K562 (cell line): ENCODE measurements around the gene YPEL5. TPM values are rescaled to one million over a fixed set of nuclear protein-coding genes. Genes with fewer than 3 reads are reported as not detected.
A peak's percentile ranks its signal among the peaks of the same experiment; 100 is the strongest.

Experiments used
- ATAC-seq: fragments of 200-7000 bp; cut with Tn5 transposase; 3 replicates; pipeline ENCODE4 v1.9.1; 2020; ENCODE audit warnings: moderate library complexity
- BruUV-seq: library from RNA; stranded (reverse); fragments of 400-500 nt; replicated peaks from 2 replicates; lab custom pipeline; 2021; lab: Mats Ljungman, UMichigan
- CTCF ChIA-PET: fragments of 300-600 bp; formaldehyde crosslinking; extraction: SDS; loops from one replicate; lab custom pipeline; 2021; ENCODE audit warnings: low intra/inter-chr PET ratio; lab: Yijun Ruan, JAX
- POLR2A ChIA-PET: fragments of 300-600, 350-650 bp; sonication (Branson Sonifier 250); formaldehyde crosslinking; extraction: SDS; loops from one replicate; lab custom pipeline; 2021; ENCODE audit warnings: antibody characterized with exemption, inconsistent platforms; lab: Yijun Ruan, JAX
- DNase-seq, 4 experiments: peaks; one replicate each; pipeline versions ENCODE4 v3.0.0 to v3.0.0-alpha.2; 2011 to 2018; ENCODE audit warnings: low spot score in 3 of 4, mixed read lengths in 3 of 4; ENCODE audit errors: extremely low read depth in 1 of 4
- FAIRE-seq: peaks from 2 replicates; lab custom pipeline; 2011; peaks lifted over from hg19 to GRCh38; lab: Jason Lieb, UNC
- H2AFZ ChIP-seq: 2 replicates; pipeline ENCODE4 v1.6.0; 2011; ENCODE audit warnings: low read depth, low read length, control low read depth, inconsistent platforms
- H3K27ac ChIP-seq: fragments of 200-600 bp; 3 replicates; pipeline ENCODE4 v1.8.0; 2011; ENCODE audit warnings: low read depth, mild to moderate bottlenecking, control low read depth, inconsistent platforms, low read length, moderate library complexity, mixed read lengths; ENCODE audit errors: extremely low read depth
- H3K27me3 ChIP-seq, 2 experiments: fragments of 300-600 bp in 1 of 2; 2 replicates in 1 of 2; 3 replicates in 1 of 2; pipeline versions ENCODE4 v1.6.0 to v1.8.0; 2011; ENCODE audit warnings: inconsistent platforms in 2 of 2, low read length in 2 of 2, mild to moderate bottlenecking in 1 of 2, mixed read lengths in 1 of 2, moderate library complexity in 1 of 2; ENCODE audit not compliant: control insufficient read depth in 2 of 2, insufficient read depth in 2 of 2
- H3K36me3 ChIP-seq: fragments of 300-600 bp; 3 replicates; pipeline ENCODE4 v1.8.0; 2011; ENCODE audit warnings: mild to moderate bottlenecking, low read length, inconsistent platforms; ENCODE audit not compliant: control insufficient read depth, insufficient read depth
- H3K4me1 ChIP-seq, 2 experiments: fragments of 200-600 bp in 1 of 2; replicated peaks in 1 of 2; 2 replicates in 1 of 2; 3 replicates in 1 of 2; pipeline versions ENCODE4 v1.5.1 to v1.8.0; 2011; ENCODE audit warnings: inconsistent platforms in 2 of 2, low read length in 2 of 2, mild to moderate bottlenecking in 1 of 2, mixed read lengths in 1 of 2, moderate library complexity in 1 of 2; ENCODE audit not compliant: control insufficient read depth in 2 of 2, insufficient read depth in 2 of 2
- H3K4me2 ChIP-seq: 2 replicates; pipeline ENCODE4 v1.6.1; 2011; ENCODE audit warnings: low read length, control low read depth, inconsistent platforms, mixed read lengths; ENCODE audit not compliant: insufficient read depth
- H3K4me3 ChIP-seq: fragments of 200-600 bp; sonication (generic), shearing (Covaris generic); 2 replicates; pipeline ENCODE4 v1.5.1; 2016; ENCODE audit warnings: control low read depth, inconsistent platforms
- H3K79me2 ChIP-seq: fragments of 200-600 bp; 3 replicates; pipeline ENCODE4 v1.8.0; 2011; ENCODE audit warnings: low read length, inconsistent platforms; ENCODE audit not compliant: control insufficient read depth, insufficient read depth
- H3K9ac ChIP-seq, 2 experiments: 2 replicates each; pipeline versions ENCODE4 v1.6.0 to v1.6.1; 2011; ENCODE audit warnings: low read depth in 2 of 2, low read length in 2 of 2, control low read depth in 1 of 2, inconsistent platforms in 1 of 2, mild to moderate bottlenecking in 1 of 2, mixed read lengths in 1 of 2; ENCODE audit not compliant: insufficient read depth in 1 of 2
- H3K9me1 ChIP-seq: one replicate; pipeline ENCODE4 v1.6.0; 2011; ENCODE audit warnings: inconsistent platforms, mild to moderate bottlenecking, low read length, moderate library complexity; ENCODE audit not compliant: control insufficient read depth, insufficient read depth
- H3K9me3 ChIP-seq: replicated peaks from 2 replicates; pipeline ENCODE4 v1.5.1; 2011; ENCODE audit warnings: low read depth, low read length, inconsistent platforms; ENCODE audit not compliant: control insufficient read depth, insufficient read depth
- H4K20me1 ChIP-seq: replicated peaks from 2 replicates; pipeline ENCODE4 v1.6.1; 2011; ENCODE audit warnings: low read length, inconsistent platforms, mixed read lengths; ENCODE audit not compliant: control insufficient read depth, insufficient read depth
- ARID1B ChIP-seq: fragments of 450-650 bp; IDR thresholded peaks from 2 replicates; pipeline ENCODE4 v1.6.1; 2016; ENCODE audit warnings: antibody characterized with exemption, mild to moderate bottlenecking, inconsistent platforms
- CBFA2T3 ChIP-seq: fragments of 450-650 bp; IDR thresholded peaks from 2 replicates; pipeline ENCODE4 v1.6.1; 2017
- DPF2 ChIP-seq: fragments of 450-650 bp; IDR thresholded peaks from 2 replicates; pipeline ENCODE4 v1.6.1; 2016
- ETV1 ChIP-seq: fragments of 450-650 bp; conservative IDR thresholded peaks from 2 replicates; pipeline ENCODE4 v1.6.1; 2016; ENCODE audit warnings: missing genetic modification characterization, control low read depth, low read depth, missing compliant biosample characterization
- FOSL1 ChIP-seq: fragments of 200-800 bp; sonication (Bioruptor generic); conservative IDR thresholded peaks from 2 replicates; pipeline ENCODE4 v1.6.1; 2016; ENCODE audit warnings: missing genetic modification characterization, missing compliant biosample characterization
- FOXA1 ChIP-seq: fragments of 450-650 bp; IDR thresholded peaks from 2 replicates; pipeline ENCODE4 v1.6.1; 2016; ENCODE audit warnings: mild to moderate bottlenecking, borderline replicate concordance
- HNRNPL ChIP-seq: fragments of 200-400 bp; formaldehyde crosslinking; IDR thresholded peaks from 2 replicates; pipeline ENCODE4 v1.6.1; 2017; ENCODE audit warnings: low read depth, mild to moderate bottlenecking, low read length
- JUND ChIP-seq, 2 experiments: IDR thresholded peaks; 2 replicates in 1 of 2; 3 replicates in 1 of 2; pipeline ENCODE4 v1.6.1; 2011; ENCODE audit warnings: borderline replicate concordance in 2 of 2, low read depth in 2 of 2, low read length in 2 of 2, improper control_type of control experiment in 1 of 2, missing biosample characterization in 1 of 2, missing genetic modification characterization in 1 of 2, missing genetic modification reagents in 1 of 2
- MAFG ChIP-seq: fragments of 450-650 bp; conservative IDR thresholded peaks from 2 replicates; pipeline ENCODE4 v1.6.1; 2016; ENCODE audit warnings: missing genetic modification characterization, missing compliant biosample characterization
- NFIC ChIP-seq: fragments of 450-650 bp; IDR thresholded peaks from 2 replicates; pipeline ENCODE4 v1.6.1; 2017; ENCODE audit warnings: mild to moderate bottlenecking, inconsistent platforms
- PHF8 ChIP-seq: fragments of 200-600 bp; sonication (generic); IDR thresholded peaks from 2 replicates; pipeline ENCODE4 v1.6.1; 2012; ENCODE audit warnings: mixed run types, mild to moderate bottlenecking, inconsistent platforms, low read length, moderate library complexity, borderline replicate concordance
- SPI1 ChIP-seq: IDR thresholded peaks from 2 replicates; pipeline ENCODE4 v1.6.1; 2011; ENCODE audit warnings: low read depth, low read length, control low read depth, borderline replicate concordance
- TCF3 ChIP-seq: sonication (generic); formaldehyde crosslinking; IDR thresholded peaks from 2 replicates; pipeline ENCODE4 v1.4.0; 2020; ENCODE audit warnings: mild to moderate bottlenecking, missing genetic modification reagents
- ZNF133 ChIP-seq: fragments of 250-450 bp; sonication (Bioruptor Pico); IDR thresholded peaks from 2 replicates; pipeline ENCODE4 v1.4.0; 2020; ENCODE audit warnings: mild to moderate bottlenecking
- ZNF79 ChIP-seq: fragments of 250-450 bp; sonication (Bioruptor Pico); IDR thresholded peaks from 2 replicates; pipeline ENCODE4 v1.4.0; 2020; ENCODE audit warnings: low read depth, mild to moderate bottlenecking, moderate library complexity
- ZSCAN29 ChIP-seq: fragments of 450-650 bp; IDR thresholded peaks from 2 replicates; pipeline ENCODE4 v1.6.1; 2017
- WGBS: fragments of 100-300 bp; shearing (Covaris generic); methylation state at CpG from one replicate; pipeline ENCODE4 v1.1.6; 2016; ENCODE audit warnings: low coverage, mixed read lengths; ENCODE audit not compliant: insufficient coverage; ENCODE audit errors: missing lambda C conversion rate; 5-methylcytosine and 5-hydroxymethylcytosine counted together
- in situ Hi-C: fragments of 300-500 bp; cut with MboI; formaldehyde crosslinking; loops from 4 replicates; pipeline ENCODE4 v1.15.0; 2018; ENCODE audit warnings: inconsistent platforms, mixed read lengths
- intact Hi-C: fragments of 100-400 bp; cut with micrococcal nuclease; formaldehyde crosslinking; loops from 2 replicates; pipeline ENCODE4 v1.14.2; 2022
- polyA plus RNA-seq, 8 experiments: library from polyadenylated mRNA; depleted of rRNA in 4 of 8; stranded (reverse) in 5 of 8; unstranded in 3 of 8; fragments of >200 nt; fragmentation: Nextera tagmentation in 2 of 8; fragmentation: Illumina TruSeq in 1 of 8; extraction: Ambion mirVana in 2 of 8; extraction: Trizol in 1 of 8; gene quantifications; 2 replicates each; pipeline versions ENCODE4 v1.2.1 to v1.2.3, GENCODE V29; 2011 to 2014; ENCODE audit warnings: inconsistent platforms in 1 of 8, missing spikeins in 1 of 8
- total RNA-seq, 7 experiments: library from RNA; depleted of rRNA in 6 of 7; stranded (reverse); fragments of >200 nt in 6 of 7; fragmentation: Illumina TruSeq in 2 of 7; extraction: Trizol in 2 of 7; gene quantifications; 2 replicates each; pipeline versions ENCODE4 v1.2.1 to v1.2.3, GENCODE V29; 2011 to 2021; ENCODE audit warnings: low replicate concordance in 1 of 7
- TF ChIP-seq, protein P1 (sequence below), 2 experiments: fragments of 450-650 bp in 1 of 2; sonication (generic) in 1 of 2; formaldehyde crosslinking in 1 of 2; IDR thresholded peaks in 1 of 2; conservative IDR thresholded peaks in 1 of 2; 2 replicates each; pipeline versions ENCODE4 v1.6.1 to v1.8.1; 2016 to 2023; ENCODE audit warnings: mild to moderate bottlenecking in 2 of 2, moderate library complexity in 2 of 2, inconsistent platforms in 1 of 2, missing genetic modification reagents in 1 of 2
- TF ChIP-seq, protein P2 (sequence below), 2 experiments: fragments of 450-650 bp in 1 of 2; IDR thresholded peaks; 2 replicates each; pipeline ENCODE4 v1.6.1; 2011 to 2017; ENCODE audit warnings: low read depth in 2 of 2, antibody characterized with exemption in 1 of 2, borderline replicate concordance in 1 of 2, low read length in 1 of 2, mild to moderate bottlenecking in 1 of 2, mixed read lengths in 1 of 2; ENCODE audit not compliant: control insufficient read depth in 1 of 2

YPEL5 gene
- total and polyA plus RNA-seq, 9 of the 15 experiments (the other 6 are each of a cell fraction or from before 2014, with no cell fraction given) = 5.4 to 34.4 (median 12.3) TPM

GRCh38 chr2:30178618-30179434 lies 32.0 kb downstream of the YPEL5 start:
- Histone ChIP-seq H3K4me1 (peaks cover 12 to 30% of the 10 kb centered on the region in 2 experiments; a peak in 3 of 5 replicates), H3K4me3 (no peak overlapping the region), H3K4me2 (peak overlapping the region; percentile 52), H3K9ac (no peak overlapping the region), H3K79me2 (no peaks in the 10 kb centered on the region), H3K9me3 (no peaks in the 10 kb centered on the region), H3K9me1 (no peaks in the 10 kb centered on the region), H4K20me1 (no peaks in the 10 kb centered on the region), H3K36me3 (no peaks in the 10 kb centered on the region; the same call in 2 of the 3 replicates), H3K27ac (no peak overlapping the region), H3K27me3 (no peaks in the 10 kb centered on the region), H2AFZ (peak overlapping the region; percentile 80)
- intact Hi-C loops (no loop called here), in situ Hi-C loops (no loop called here)
- ChIA-PET POLR2A (interaction anchor here (0.7 to 1.2 kb wide), 2 partner anchors 14 to 130 kb away, joined by 3 read pairs; no protein-coding TSS in a partner anchor), CTCF (no interaction called here)
- ATAC-seq (peak; percentile 65), FAIRE-seq (peak; percentile 89), DNase-seq (peak; percentile 38 to 52 (median 51))
- BruUV-seq = no TSS peak
- WGBS = 22% methylated on average over 11 of the region's 11 CpGs
- TF ChIP-seq ETV1 (tag) (no peak), NFIC (peak; percentile 70), ARID1B (peak; percentile 32; the same call in 1 of the 2 replicates), CBFA2T3 (peak; percentile 38; the same call in 1 of the 2 replicates), ZNF133 (CRISPR knock-in tag) (no peak), MAFG (no peak), FOXA1 (no peak), ZSCAN29 (no peak), ZNF79 (CRISPR knock-in tag) (no peak), TCF3 (CRISPR knock-in tag) (peak; percentile 49; the same call in 1 of the 2 replicates), DPF2 (0 out of 2 replicates have a peak, but pooled peaks have one; percentile 12), SPI1 (no peak), JUND (IDR thresholded peaks at IDR 0.05; ENCODE audit: borderline replicate concordance, low read depth, low read length) (peak; percentile 73; the same call in 1 of the 2 replicates), JUND (tag; IDR thresholded peaks at IDR 0.05; ENCODE audit: borderline replicate concordance, low read depth, low read length) (peak; percentile 59; the same call in 1 of the 3 replicates), PHF8 (no peak), FOSL1 (tag) (peak; percentile 70), HNRNPL (no peak)
- TF ChIP-seq, protein P1, sequence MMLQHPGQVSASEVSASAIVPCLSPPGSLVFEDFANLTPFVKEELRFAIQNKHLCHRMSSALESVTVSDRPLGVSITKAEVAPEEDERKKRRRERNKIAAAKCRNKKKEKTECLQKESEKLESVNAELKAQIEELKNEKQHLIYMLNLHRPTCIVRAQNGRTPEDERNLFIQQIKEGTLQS (IDR thresholded peaks at IDR 0.05) = peak; percentile 78
- TF ChIP-seq, protein P1 (CRISPR knock-in tag; conservative IDR thresholded peaks at IDR 0.05) = no peak
- TF ChIP-seq, protein P2, sequence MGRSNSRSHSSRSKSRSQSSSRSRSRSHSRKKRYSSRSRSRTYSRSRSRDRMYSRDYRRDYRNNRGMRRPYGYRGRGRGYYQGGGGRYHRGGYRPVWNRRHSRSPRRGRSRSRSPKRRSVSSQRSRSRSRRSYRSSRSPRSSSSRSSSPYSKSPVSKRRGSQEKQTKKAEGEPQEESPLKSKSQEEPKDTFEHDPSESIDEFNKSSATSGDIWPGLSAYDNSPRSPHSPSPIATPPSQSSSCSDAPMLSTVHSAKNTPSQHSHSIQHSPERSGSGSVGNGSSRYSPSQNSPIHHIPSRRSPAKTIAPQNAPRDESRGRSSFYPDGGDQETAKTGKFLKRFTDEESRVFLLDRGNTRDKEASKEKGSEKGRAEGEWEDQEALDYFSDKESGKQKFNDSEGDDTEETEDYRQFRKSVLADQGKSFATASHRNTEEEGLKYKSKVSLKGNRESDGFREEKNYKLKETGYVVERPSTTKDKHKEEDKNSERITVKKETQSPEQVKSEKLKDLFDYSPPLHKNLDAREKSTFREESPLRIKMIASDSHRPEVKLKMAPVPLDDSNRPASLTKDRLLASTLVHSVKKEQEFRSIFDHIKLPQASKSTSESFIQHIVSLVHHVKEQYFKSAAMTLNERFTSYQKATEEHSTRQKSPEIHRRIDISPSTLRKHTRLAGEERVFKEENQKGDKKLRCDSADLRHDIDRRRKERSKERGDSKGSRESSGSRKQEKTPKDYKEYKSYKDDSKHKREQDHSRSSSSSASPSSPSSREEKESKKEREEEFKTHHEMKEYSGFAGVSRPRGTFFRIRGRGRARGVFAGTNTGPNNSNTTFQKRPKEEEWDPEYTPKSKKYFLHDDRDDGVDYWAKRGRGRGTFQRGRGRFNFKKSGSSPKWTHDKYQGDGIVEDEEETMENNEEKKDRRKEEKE (IDR thresholded peaks at IDR 0.05; ENCODE audit: borderline replicate concordance in 1 of 2, control insufficient read depth in 1 of 2, low read depth in 2 of 2, low read length in 1 of 2) = no peak
